A673 (cell line): ENCODE data around the gene MAP6. TPM values are rescaled to one million over a fixed set of nuclear protein-coding genes. Genes with fewer than 3 reads are reported as not detected.

Experiments
- BruUV-seq: library from RNA; stranded (reverse); fragments of 400-500 nt; replicated peaks from 2 replicates; lab custom pipeline; 2021; lab: Mats Ljungman, UMichigan
- CTCF ChIA-PET: fragments of 300-600 bp; sonication (Branson Sonifier 250); formaldehyde crosslinking; loops from one replicate; lab custom pipeline; 2022; ENCODE audit warnings: antibody characterized with exemption; lab: Charles Lee
- POLR2A ChIA-PET: fragments of 300-600 bp; sonication (Branson Sonifier 250); formaldehyde crosslinking; loops from one replicate; lab custom pipeline; 2022; ENCODE audit warnings: antibody characterized with exemption; ENCODE audit not compliant: low non-redundant PET; lab: Charles Lee
- DNase-seq: peaks from one replicate; pipeline ENCODE4 v3.0.0-alpha.2; 2015; ENCODE audit warnings: low spot score
- H3K27ac ChIP-seq: fragments of 200-600 bp; sonication (generic); 2 replicates; pipeline ENCODE4 v1.5.1; 2016; ENCODE audit warnings: mixed run types, low read depth, mild to moderate bottlenecking, mixed read lengths, antibody characterized with exemption, low read length; ENCODE audit not compliant: poor library complexity, severe bottlenecking
- H3K27me3 ChIP-seq: fragments of 200-600 bp; sonication (generic); replicated peaks from 2 replicates; pipeline ENCODE4 v1.6.1; 2017; ENCODE audit warnings: mixed run types, low read depth, mild to moderate bottlenecking, mixed read lengths, antibody characterized with exemption, low read length; ENCODE audit not compliant: insufficient read depth, poor library complexity
- H3K36me3 ChIP-seq: fragments of 200-600 bp; sonication (generic); 2 replicates; pipeline ENCODE4 v1.6.1; 2016; ENCODE audit warnings: mixed run types, mild to moderate bottlenecking, mixed read lengths, antibody characterized with exemption, low read length; ENCODE audit not compliant: insufficient read depth, poor library complexity, severe bottlenecking
- H3K4me1 ChIP-seq: fragments of 200-600 bp; sonication (generic); 2 replicates; pipeline ENCODE4 v1.6.1; 2017; ENCODE audit warnings: mixed run types, mild to moderate bottlenecking, mixed read lengths, antibody characterized with exemption, low read length; ENCODE audit not compliant: insufficient read depth, poor library complexity, severe bottlenecking
- H3K4me3 ChIP-seq: fragments of 200-600 bp; sonication (generic); 2 replicates; pipeline ENCODE4 v1.5.1; 2016; ENCODE audit warnings: low read depth, mixed run types, mild to moderate bottlenecking, mixed read lengths, low read length; ENCODE audit not compliant: poor library complexity, severe bottlenecking
- H3K9me3 ChIP-seq: fragments of 200-600 bp; sonication (generic); 2 replicates; pipeline ENCODE4 v1.6.1; 2016; ENCODE audit warnings: mixed run types, low read depth, mild to moderate bottlenecking, mixed read lengths, antibody characterized with exemption, low read length; ENCODE audit not compliant: poor library complexity, severe bottlenecking
- EZH2 ChIP-seq: fragments of 200-600 bp; sonication (generic); IDR thresholded peaks from 2 replicates; pipeline ENCODE4 v1.6.1; 2017; ENCODE audit warnings: borderline replicate concordance, low read depth, mild to moderate bottlenecking, mixed read lengths, antibody characterized with exemption, low read length; ENCODE audit not compliant: poor library complexity, severe bottlenecking
- intact Hi-C: fragments of 100-400 bp; cut with micrococcal nuclease; formaldehyde crosslinking; loops from one replicate; pipeline ENCODE4 v1.10.0; 2022; ENCODE audit not compliant: unreplicated experiment
- total RNA-seq: library from RNA; stranded (reverse); gene quantifications from 2 replicates; pipeline ENCODE4 v1.2.3, GENCODE V29; 2021
- TF ChIP-seq, protein P1 (sequence below): fragments of 300-800, 200-600 bp; sonication (generic); conservative IDR thresholded peaks from 2 replicates; pipeline ENCODE4 v1.5.1; 2017; ENCODE audit warnings: low read depth, mild to moderate bottlenecking, antibody characterized with exemption, low read length, moderate library complexity, mixed read lengths

Gene MAP6
- total RNA-seq, 1 experiment from 2014 or later: not detected

DNA sequence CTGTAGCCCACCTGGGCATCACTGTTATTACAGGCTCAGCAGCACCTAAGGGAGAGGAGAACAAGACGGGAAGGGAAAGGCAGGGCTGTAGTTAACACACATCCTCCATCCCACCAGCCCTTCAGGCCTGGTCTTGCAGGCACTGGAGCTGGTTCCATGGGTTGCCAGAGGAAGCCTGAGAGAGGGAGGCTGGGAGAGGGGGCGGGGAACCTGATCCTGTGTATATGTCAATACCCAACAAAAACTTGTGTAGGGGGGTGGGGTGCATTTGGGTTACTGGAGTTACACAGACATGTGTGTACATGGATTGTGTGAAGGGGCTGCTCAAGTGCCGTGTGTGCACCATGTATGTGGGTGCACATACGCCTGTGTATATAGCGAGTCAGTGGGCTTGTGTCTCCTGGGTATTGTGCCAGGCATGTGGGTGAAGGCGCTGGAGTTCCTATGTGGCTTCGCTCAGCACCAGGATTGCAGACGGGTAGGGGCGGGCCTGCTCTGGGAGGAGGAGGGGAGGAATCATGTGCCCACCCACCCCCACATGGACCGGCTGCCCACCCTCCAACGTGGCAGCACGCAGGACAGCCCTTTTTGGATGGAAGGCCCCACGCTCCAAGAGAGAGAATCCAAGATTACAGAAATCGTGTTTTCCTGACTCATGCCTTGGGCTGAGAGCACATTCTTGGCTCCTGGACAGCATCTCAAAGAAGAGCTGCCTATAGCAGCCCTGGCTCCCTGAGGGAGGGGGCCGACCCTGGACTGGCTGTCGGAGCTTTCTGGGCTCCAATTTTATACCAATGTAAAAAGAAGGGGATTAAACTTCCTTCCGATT lies 111.0 kb downstream of the MAP6 start:
- Histone ChIP-seq H3K4me3 (no peak overlapping the region), H3K9me3 (no peaks in the 10 kb centered on the region), H3K27ac (peak overlapping the region; percentile 73), H3K36me3 (no peaks in the 10 kb centered on the region), H3K4me1 (peaks cover 67% of the 10 kb centered on the region), H3K27me3 (no peaks in the 10 kb centered on the region)
- DNase-seq: peak; percentile 66
- no TSS peak for BruUV-seq
- TF ChIP-seq EZH2: no peak
- TF ChIP-seq, protein P1, sequence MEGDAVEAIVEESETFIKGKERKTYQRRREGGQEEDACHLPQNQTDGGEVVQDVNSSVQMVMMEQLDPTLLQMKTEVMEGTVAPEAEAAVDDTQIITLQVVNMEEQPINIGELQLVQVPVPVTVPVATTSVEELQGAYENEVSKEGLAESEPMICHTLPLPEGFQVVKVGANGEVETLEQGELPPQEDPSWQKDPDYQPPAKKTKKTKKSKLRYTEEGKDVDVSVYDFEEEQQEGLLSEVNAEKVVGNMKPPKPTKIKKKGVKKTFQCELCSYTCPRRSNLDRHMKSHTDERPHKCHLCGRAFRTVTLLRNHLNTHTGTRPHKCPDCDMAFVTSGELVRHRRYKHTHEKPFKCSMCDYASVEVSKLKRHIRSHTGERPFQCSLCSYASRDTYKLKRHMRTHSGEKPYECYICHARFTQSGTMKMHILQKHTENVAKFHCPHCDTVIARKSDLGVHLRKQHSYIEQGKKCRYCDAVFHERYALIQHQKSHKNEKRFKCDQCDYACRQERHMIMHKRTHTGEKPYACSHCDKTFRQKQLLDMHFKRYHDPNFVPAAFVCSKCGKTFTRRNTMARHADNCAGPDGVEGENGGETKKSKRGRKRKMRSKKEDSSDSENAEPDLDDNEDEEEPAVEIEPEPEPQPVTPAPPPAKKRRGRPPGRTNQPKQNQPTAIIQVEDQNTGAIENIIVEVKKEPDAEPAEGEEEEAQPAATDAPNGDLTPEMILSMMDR: no peak
- ChIA-PET CTCF (no interaction called here), POLR2A (interaction anchor here (0.5 kb wide), 1 partner anchor 158 kb away, joined by 4 read pairs; no protein-coding TSS in a partner anchor)
- intact Hi-C loops: no loop called here

DNA sequence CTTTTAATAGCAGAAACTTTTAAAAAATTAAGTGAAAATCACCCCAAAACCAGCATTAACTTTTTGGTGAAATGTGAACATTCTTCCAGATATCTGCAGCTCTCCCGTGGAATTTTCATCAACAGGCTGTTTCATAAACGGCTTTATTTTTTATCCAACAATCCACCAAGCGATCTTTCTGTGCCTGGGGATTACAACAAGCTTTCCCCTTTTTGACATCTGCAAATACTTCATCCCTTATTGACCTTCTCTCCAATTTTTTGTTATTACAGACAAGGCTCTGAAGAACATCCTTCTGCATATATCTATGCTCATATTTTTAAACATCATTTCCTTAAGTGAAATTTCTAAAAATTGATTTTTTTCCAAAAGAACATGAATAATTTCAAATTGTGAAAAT lies 112.6 kb downstream of the MAP6 start:
- Histone ChIP-seq H3K27me3 (no peaks in the 10 kb centered on the region), H3K27ac (peak overlapping the region; percentile 73), H3K4me1 (peaks cover 61% of the 10 kb centered on the region), H3K9me3 (no peaks in the 10 kb centered on the region), H3K4me3 (no peak overlapping the region), H3K36me3 (no peaks in the 10 kb centered on the region)
- intact Hi-C loops: no loop called here
- POLR2A ChIA-PET: no interaction called here
- no TSS peak for BruUV-seq
- no peak for DNase-seq
- CTCF ChIA-PET: no interaction called here
- no peak for TF ChIP-seq EZH2
- TF ChIP-seq, protein P1: no peak

DNA sequence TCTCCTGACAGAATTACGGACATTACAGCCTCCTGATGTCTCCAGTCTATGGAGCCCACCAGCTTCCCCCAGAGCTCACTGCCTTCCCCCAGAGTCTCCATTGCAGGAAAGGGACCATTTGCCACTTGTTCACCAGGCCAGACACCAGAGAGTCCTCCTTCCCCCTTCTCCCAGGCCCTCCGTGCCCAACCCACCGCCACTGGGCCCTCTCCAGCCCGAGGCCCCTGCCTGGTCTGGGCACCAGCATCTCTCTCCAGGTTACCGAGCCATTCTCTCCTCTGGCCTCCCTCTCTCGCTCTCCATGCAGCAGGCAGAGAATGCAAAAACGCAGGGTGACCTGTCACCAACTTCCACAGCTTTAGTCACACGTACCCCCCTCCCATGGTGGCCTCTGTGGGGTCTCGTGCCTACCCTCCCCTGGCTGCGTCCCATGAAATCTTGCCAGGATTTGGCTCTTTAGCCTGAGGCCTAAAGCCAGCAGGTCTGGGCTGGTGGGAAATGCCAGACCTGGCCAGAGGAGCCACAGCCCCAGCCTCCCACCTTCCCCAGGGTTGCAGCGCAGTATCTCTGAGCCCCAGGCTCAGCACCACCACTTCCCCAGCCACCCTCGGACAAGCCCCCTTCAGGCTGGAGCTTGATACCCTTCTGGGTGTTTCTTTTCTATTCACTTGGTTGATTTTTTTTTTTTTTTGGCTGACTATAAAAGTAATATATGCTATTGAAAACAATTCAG lies 113.6 kb downstream of the MAP6 start:
- POLR2A ChIA-PET: no interaction called here
- BruUV-seq: TSS peak; percentile 95
- no peak overlapping the region for H3K4me3 ChIP-seq

More for the DNA sequence above, 113.6 kb downstream of the MAP6 start:
- TF ChIP-seq, protein P1: no peak
- TF ChIP-seq EZH2: no peak
- DNase-seq: no peak
- intact Hi-C loops: no loop called here
- no peaks in the 10 kb centered on the region for H3K27me3 ChIP-seq
- no peaks in the 10 kb centered on the region for H3K36me3 ChIP-seq
- H3K4me1 ChIP-seq: peaks cover 51% of the 10 kb centered on the region
- H3K9me3 ChIP-seq: no peaks in the 10 kb centered on the region
- CTCF ChIA-PET: interaction anchor here (0.7 to 1.4 kb wide), 2 partner anchors 21 to 29 kb away, joined by 3 read pairs; partner anchors contain the start of gene GDPD5
- peak overlapping the region; percentile 95 for H3K27ac ChIP-seq
